Measurements from ENCODE around the gene SERPINA10. TPM values are rescaled to one million over a fixed set of nuclear protein-coding genes. Genes with fewer than 3 reads are reported as not detected.
"Not testable (repeated sequence)": the region's sequence is repeated elsewhere in the genome, so short reads cannot be mapped to it uniquely, and the experiment has no call there.

SERPINA10 gene
- total RNA-seq, 1 donor from 2014 or later: not detected

- intact Hi-C loops (cut with DNase I): no loop called here
- ATAC-seq (ENCODE audit: poor library complexity) (no peak), DNase-seq (no peak)
Measured at GRCh38 chr14:94316692-94317091, 23.6 kb upstream of the SERPINA10 start.

GRCh38 chr14:94314890-94315289, 21.8 kb upstream of the SERPINA10 start:
- intact Hi-C loops (cut with DNase I): no loop called here
- no peak for ATAC-seq (ENCODE audit: poor library complexity)
- DNase-seq: no peak

- no peak for DNase-seq
- no peak for ATAC-seq (ENCODE audit: poor library complexity)
- intact Hi-C loops (cut with DNase I): no loop called here
Measured at GRCh38 chr14:94313991-94314655, 21.1 kb upstream of the SERPINA10 start.

- intact Hi-C loops (cut with DNase I): no loop called here
Measured at GRCh38 chr14:94312481-94313246, 19.6 kb upstream of the SERPINA10 start.

GRCh38 chr14:94310248-94310647, 17.2 kb upstream of the SERPINA10 start:
- ATAC-seq (ENCODE audit: poor library complexity) (no peak), DNase-seq (no peak)
- intact Hi-C loops (cut with DNase I): no loop called here

More at GRCh38 chr14:94312481-94313246, 19.6 kb upstream of the SERPINA10 start:
- DNase-seq: no peak
- ATAC-seq (ENCODE audit: poor library complexity): no peak

GRCh38 chr14:94309721-94310120, 16.7 kb upstream of the SERPINA10 start:
- ATAC-seq (ENCODE audit: poor library complexity) (no peak), DNase-seq (no peak)
- intact Hi-C loops (cut with DNase I): no loop called here

GRCh38 chr14:94307410-94307992, 14.4 kb upstream of the SERPINA10 start:
- no peak for ATAC-seq (ENCODE audit: poor library complexity)
- DNase-seq: no peak
- intact Hi-C loops (cut with DNase I): no loop called here

GRCh38 chr14:94306047-94306978, 13.2 kb upstream of the SERPINA10 start:
- DNase-seq (no peak), ATAC-seq (ENCODE audit: poor library complexity) (no peak)
- intact Hi-C loops (cut with DNase I): no loop called here

GRCh38 chr14:94305620-94306019, 12.6 kb upstream of the SERPINA10 start:
- ATAC-seq (ENCODE audit: poor library complexity): no peak
- intact Hi-C loops (cut with DNase I): no loop called here
- no peak for DNase-seq

GRCh38 chr14:94304243-94304642, 11.2 kb upstream of the SERPINA10 start:
- DNase-seq (no peak), ATAC-seq (ENCODE audit: poor library complexity) (no peak)
- intact Hi-C loops (cut with DNase I): no loop called here

- intact Hi-C loops (cut with DNase I): no loop called here
- DNase-seq (no peak), ATAC-seq (ENCODE audit: poor library complexity) (no peak)
Measured at GRCh38 chr14:94303111-94303510, 10.0 kb upstream of the SERPINA10 start.

- ATAC-seq (ENCODE audit: poor library complexity) (no peak), DNase-seq (no peak)
- intact Hi-C loops (cut with DNase I): no loop called here
Measured at GRCh38 chr14:94298130-94298529, 5.1 kb upstream of the SERPINA10 start.

GRCh38 chr14:94296181-94296545, 3.1 kb upstream of the SERPINA10 start:
- intact Hi-C loops (cut with DNase I); DNase-seq; ATAC-seq (ENCODE audit: poor library complexity): not testable (repeated sequence)

- no peak for ATAC-seq (ENCODE audit: poor library complexity)
- intact Hi-C loops (cut with DNase I): no loop called here
- DNase-seq: no peak
Measured at GRCh38 chr14:94295360-94296180, 2.5 kb upstream of the SERPINA10 start.

GRCh38 chr14:94293578-94293924, 483 bp upstream of the SERPINA10 start:
- no peak for ATAC-seq (ENCODE audit: poor library complexity)
- intact Hi-C loops (cut with DNase I): no loop called here

GRCh38 chr14:94292526-94292871, 569 bp downstream of the SERPINA10 start:
- DNase-seq (no peak), ATAC-seq (ENCODE audit: poor library complexity) (no peak)
- intact Hi-C loops (cut with DNase I): no loop called here

More at GRCh38 chr14:94293578-94293924, 483 bp upstream of the SERPINA10 start:
- no peak for DNase-seq

GRCh38 chr14:94291906-94292525, 1.1 kb downstream of the SERPINA10 start:
- ATAC-seq (ENCODE audit: poor library complexity) (no peak), DNase-seq (no peak)

More at GRCh38 chr14:94291906-94292525, 1.1 kb downstream of the SERPINA10 start:
- intact Hi-C loops (cut with DNase I): no loop called here
